OCI-LY7 (cell line): ENCODE measurements around the gene RTP2. TPM values are rescaled to one million over a fixed set of nuclear protein-coding genes. Genes with fewer than 3 reads are reported as not detected.

Experiments
- BruUV-seq: library from RNA; stranded (reverse); fragments of 400-500 nt; replicated peaks from 2 replicates; lab custom pipeline; 2021; lab: Mats Ljungman, UMichigan
- CTCF ChIA-PET: fragments of 300-600 bp; sonication (Branson Sonifier 250); formaldehyde crosslinking; loops from one replicate; lab custom pipeline; 2022; ENCODE audit warnings: antibody characterized with exemption; ENCODE audit not compliant: unreplicated experiment; lab: Charles Lee
- POLR2A ChIA-PET: fragments of 300-600 bp; sonication (Branson Sonifier 250); formaldehyde crosslinking; loops from one replicate; lab custom pipeline; 2022; ENCODE audit warnings: antibody characterized with exemption; lab: Charles Lee
- DNase-seq: peaks from one replicate; pipeline ENCODE4 v3.0.0-alpha.2; 2015; ENCODE audit warnings: low spot score
- H2AFZ ChIP-seq: fragments of 200-600 bp; sonication (generic), shearing (Covaris generic); 2 replicates; pipeline ENCODE4 v1.6.1; 2014; ENCODE audit warnings: mild to moderate bottlenecking, antibody characterized with exemption, low read length, moderate library complexity
- H3K27ac ChIP-seq: fragments of 200-600 bp; sonication (generic); 2 replicates; pipeline ENCODE4 v1.5.1; 2014; ENCODE audit warnings: mixed run types, low read depth, mild to moderate bottlenecking, moderate library complexity, low read length, inconsistent platforms; ENCODE audit not compliant: poor library complexity, severe bottlenecking
- H3K36me3 ChIP-seq: fragments of 200-600 bp; sonication (generic); 2 replicates; pipeline ENCODE4 v1.6.1; 2014; ENCODE audit warnings: mild to moderate bottlenecking, antibody characterized with exemption, low read length, moderate library complexity, mixed read lengths; ENCODE audit not compliant: insufficient read depth
- H3K4me1 ChIP-seq: fragments of 200-600 bp; sonication (generic); 2 replicates; pipeline ENCODE4 v1.5.1; 2014; ENCODE audit warnings: mild to moderate bottlenecking, low read length; ENCODE audit not compliant: insufficient read depth, poor library complexity, severe bottlenecking
- H3K4me2 ChIP-seq: fragments of 200-600 bp; sonication (generic); 2 replicates; pipeline ENCODE4 v1.6.1; 2014; ENCODE audit warnings: mild to moderate bottlenecking, low read length
- H3K4me3 ChIP-seq: fragments of 200-600 bp; sonication (generic); 2 replicates; pipeline ENCODE4 v1.5.1; 2014; ENCODE audit warnings: mild to moderate bottlenecking, low read depth, low read length; ENCODE audit not compliant: poor library complexity, severe bottlenecking
- H3K79me2 ChIP-seq: fragments of 200-600 bp; sonication (generic); 2 replicates; pipeline ENCODE4 v1.6.1; 2016; ENCODE audit warnings: low read depth, mild to moderate bottlenecking, low read length, moderate library complexity, mixed read lengths; ENCODE audit not compliant: insufficient read depth
- H3K9me2 ChIP-seq: fragments of 200-600 bp; sonication (generic); 2 replicates; pipeline ENCODE4 v1.6.1; 2016; ENCODE audit warnings: mild to moderate bottlenecking, low read length, mixed read lengths; ENCODE audit not compliant: insufficient read depth
- H3K9me3 ChIP-seq: fragments of 200-600 bp; sonication (generic); 2 replicates; pipeline ENCODE4 v1.6.1; 2014; ENCODE audit warnings: mild to moderate bottlenecking, mixed run types, low read length, mixed read lengths
- H4K20me1 ChIP-seq: fragments of 200-600 bp; sonication (generic); 2 replicates; pipeline ENCODE4 v1.6.1; 2014; ENCODE audit warnings: mild to moderate bottlenecking, antibody characterized with exemption, low read length, moderate library complexity, mixed read lengths; ENCODE audit not compliant: insufficient read depth
- EZH2phosphoT487 ChIP-seq: fragments of 200-600 bp; sonication (generic); IDR thresholded peaks from 2 replicates; pipeline ENCODE4 v1.6.1; 2018; ENCODE audit warnings: low read depth, borderline replicate concordance, mild to moderate bottlenecking, mixed run types, antibody characterized with exemption, low read length, moderate library complexity, mixed read lengths
- intact Hi-C: fragments of 100-400 bp; cut with micrococcal nuclease; formaldehyde crosslinking; loops from one replicate; pipeline ENCODE4 v1.10.0; 2022; ENCODE audit not compliant: unreplicated experiment
- total RNA-seq, 2 experiments: library from RNA; depleted of rRNA in 1 of 2; stranded (reverse); fragments of >200 nt in 1 of 2; shearing (Covaris generic) in 1 of 2; gene quantifications; 2 replicates each; pipeline ENCODE4 v1.2.3, GENCODE V29; 2014 to 2022
- TF ChIP-seq, protein P1 (sequence below): fragments of 200-600 bp; sonication (generic); conservative IDR thresholded peaks from 2 replicates; pipeline ENCODE4 v1.5.1; 2014; ENCODE audit warnings: mild to moderate bottlenecking, antibody characterized with exemption, low read length, moderate library complexity, mixed read lengths

The RTP2 gene
- total RNA-seq, 2 experiments from 2014 or later = not detected

DNA sequence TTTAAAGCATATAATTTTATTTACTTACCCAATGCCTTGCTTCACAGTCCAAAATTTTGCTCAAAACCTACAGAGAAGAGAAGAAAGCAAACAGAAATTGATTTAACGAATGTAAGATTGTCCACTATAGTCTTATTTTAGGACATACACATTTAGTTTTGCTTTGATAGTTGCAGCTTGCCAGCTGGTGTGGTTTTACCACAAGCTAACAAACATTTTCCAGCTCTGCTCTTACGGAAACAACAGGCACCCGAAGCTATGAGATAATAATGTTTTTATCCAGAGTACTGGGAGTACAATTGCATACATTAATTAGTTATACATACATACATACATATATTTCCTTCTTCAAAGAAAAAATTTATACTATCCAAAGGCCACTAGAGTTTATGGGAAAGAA lies 32.5 kb upstream of the RTP2 start:
- Histone ChIP-seq H2AFZ (no peak overlapping the region), H3K79me2 (peaks cover 95% of the 10 kb centered on the region), H4K20me1 (peaks cover 85% of the 10 kb centered on the region), H3K9me3 (no peaks in the 10 kb centered on the region), H3K4me1 (peaks cover 53% of the 10 kb centered on the region), H3K9me2 (no peaks in the 10 kb centered on the region), H3K4me2 (peak overlapping the region; percentile 93; the same call in 1 of the 2 replicates), H3K36me3 (peaks cover 100% of the 10 kb centered on the region), H3K27ac (no peak overlapping the region), H3K4me3 (no peak overlapping the region)
- BruUV-seq = no TSS peak
- TF ChIP-seq, protein P1, sequence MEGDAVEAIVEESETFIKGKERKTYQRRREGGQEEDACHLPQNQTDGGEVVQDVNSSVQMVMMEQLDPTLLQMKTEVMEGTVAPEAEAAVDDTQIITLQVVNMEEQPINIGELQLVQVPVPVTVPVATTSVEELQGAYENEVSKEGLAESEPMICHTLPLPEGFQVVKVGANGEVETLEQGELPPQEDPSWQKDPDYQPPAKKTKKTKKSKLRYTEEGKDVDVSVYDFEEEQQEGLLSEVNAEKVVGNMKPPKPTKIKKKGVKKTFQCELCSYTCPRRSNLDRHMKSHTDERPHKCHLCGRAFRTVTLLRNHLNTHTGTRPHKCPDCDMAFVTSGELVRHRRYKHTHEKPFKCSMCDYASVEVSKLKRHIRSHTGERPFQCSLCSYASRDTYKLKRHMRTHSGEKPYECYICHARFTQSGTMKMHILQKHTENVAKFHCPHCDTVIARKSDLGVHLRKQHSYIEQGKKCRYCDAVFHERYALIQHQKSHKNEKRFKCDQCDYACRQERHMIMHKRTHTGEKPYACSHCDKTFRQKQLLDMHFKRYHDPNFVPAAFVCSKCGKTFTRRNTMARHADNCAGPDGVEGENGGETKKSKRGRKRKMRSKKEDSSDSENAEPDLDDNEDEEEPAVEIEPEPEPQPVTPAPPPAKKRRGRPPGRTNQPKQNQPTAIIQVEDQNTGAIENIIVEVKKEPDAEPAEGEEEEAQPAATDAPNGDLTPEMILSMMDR = no peak
- no peak for TF ChIP-seq EZH2phosphoT487
- POLR2A ChIA-PET = interaction anchor here (0.6 to 1.7 kb wide), 7 partner anchors 9 to 366 kb away, joined by 3 to 5 read pairs (median 3); partner anchors contain the start of gene BCL6
- intact Hi-C loops = loop anchor here (10.0 kb wide), 1 partner anchor 1310 kb away; no protein-coding TSS in a partner anchor
- DNase-seq = no peak
- CTCF ChIA-PET = no interaction called here

DNA sequence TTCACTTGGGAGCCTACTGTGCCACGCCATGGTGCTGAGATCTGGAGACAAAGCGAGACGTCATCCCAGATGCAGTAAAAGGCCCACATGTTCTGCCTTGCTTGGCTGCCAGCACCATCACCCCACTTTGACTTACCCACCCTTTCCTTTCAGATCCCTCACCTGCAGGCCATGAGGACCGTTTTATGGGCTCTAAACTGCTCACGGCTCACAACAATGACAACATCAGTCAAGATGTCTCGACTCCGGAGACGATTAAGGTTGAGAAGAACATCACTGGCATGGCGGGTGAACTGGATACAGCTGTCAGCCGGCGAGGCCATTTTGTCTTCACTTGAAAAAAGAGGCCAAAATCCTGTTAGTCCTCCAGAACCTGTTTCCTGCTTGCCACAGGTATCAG lies 31.0 kb upstream of the RTP2 start:
- ChIA-PET POLR2A (interaction anchor here (0.5 to 3.3 kb wide), 6 partner anchors 10 to 935 kb away, joined by 3 to 17 read pairs (median 3); no protein-coding TSS in a partner anchor), CTCF (no interaction called here)
- no peak overlapping the region for H3K4me2 ChIP-seq
- H3K79me2 ChIP-seq = peaks cover 80% of the 10 kb centered on the region
- no peaks in the 10 kb centered on the region for H3K9me3 ChIP-seq
- no TSS peak for BruUV-seq
- H3K27ac ChIP-seq = no peak overlapping the region
- intact Hi-C loops = loop anchor here (10.0 kb wide), 1 partner anchor 1311 kb away; no protein-coding TSS in a partner anchor
- no peak overlapping the region for H2AFZ ChIP-seq
- no peaks in the 10 kb centered on the region for H3K9me2 ChIP-seq
- TF ChIP-seq, protein P1 = no peak
- TF ChIP-seq EZH2phosphoT487 = no peak
- H3K4me3 ChIP-seq = no peak overlapping the region
- no peak for DNase-seq
- H3K36me3 ChIP-seq = peaks cover 100% of the 10 kb centered on the region
- H4K20me1 ChIP-seq = peaks cover 76% of the 10 kb centered on the region
- peaks cover 38% of the 10 kb centered on the region for H3K4me1 ChIP-seq

DNA sequence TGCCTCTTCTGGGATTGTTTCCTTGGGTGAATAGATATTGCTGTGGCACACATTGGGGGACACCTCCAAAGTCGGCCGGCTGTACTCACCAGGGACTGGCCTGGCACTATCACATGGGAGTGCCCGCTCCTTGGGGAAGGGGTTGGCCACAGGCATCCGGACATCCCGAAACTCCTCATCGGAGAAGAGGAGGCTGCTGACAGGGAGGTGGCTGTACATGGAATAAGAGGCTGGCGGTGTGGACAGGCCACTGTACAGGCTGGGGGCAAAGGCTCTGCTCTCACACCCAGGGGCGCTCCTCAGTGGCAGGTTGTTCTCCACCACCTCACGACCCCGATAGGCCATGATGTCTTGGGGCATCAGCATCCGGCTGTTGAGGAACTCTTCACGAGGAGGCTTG lies 27.2 kb upstream of the RTP2 start:
- Histone ChIP-seq H3K4me1 (peaks cover under 1% of the 10 kb centered on the region), H3K4me2 (no peak overlapping the region), H3K9me3 (no peaks in the 10 kb centered on the region), H3K36me3 (peaks cover 100% of the 10 kb centered on the region), H3K4me3 (no peak overlapping the region), H3K9me2 (no peaks in the 10 kb centered on the region), H3K27ac (no peak overlapping the region), H3K79me2 (peaks cover 55% of the 10 kb centered on the region), H2AFZ (no peak overlapping the region), H4K20me1 (peaks cover 67% of the 10 kb centered on the region)
- ChIA-PET POLR2A (interaction anchor here (0.7 kb wide), 1 partner anchor 186 kb away, joined by 3 read pairs; no protein-coding TSS in a partner anchor), CTCF (interaction anchor here (1.0 kb wide), 1 partner anchor 367 kb away, joined by 3 read pairs; no protein-coding TSS in a partner anchor)
- no TSS peak for BruUV-seq
- no peak for TF ChIP-seq EZH2phosphoT487
- TF ChIP-seq, protein P1 = no peak
- intact Hi-C loops = no loop called here
- no peak for DNase-seq
